HepG2 (cell line): ENCODE results near the gene WDR73. TPM values are rescaled to one million over a fixed set of nuclear protein-coding genes. Genes with fewer than 3 reads are reported as not detected.

Experiments used
- AGO2 ChIP-seq: fragments of 200-400 bp; formaldehyde crosslinking; optimal IDR thresholded peaks from 2 replicates; pipeline ENCODE3; 2017; ENCODE audit warnings: mild to moderate bottlenecking, low read depth, low read length, moderate library complexity
- ARNT2 ChIP-seq: sonication (generic); formaldehyde crosslinking; IDR thresholded peaks from 2 replicates; pipeline ENCODE4 v1.8.0; 2022; ENCODE audit warnings: mild to moderate bottlenecking, low read depth, missing genetic modification reagents, moderate library complexity
- BCL6 ChIP-seq: IDR thresholded peaks from 2 replicates; pipeline ENCODE4 v1.6.1; 2016; ENCODE audit warnings: missing genetic modification reagents, missing compliant biosample characterization
- FIP1L1 ChIP-seq: fragments of 200-400 bp; formaldehyde crosslinking; IDR thresholded peaks from 2 replicates; pipeline ENCODE4 v1.6.1; 2018; ENCODE audit warnings: low read depth, mild to moderate bottlenecking, low read length, moderate library complexity, borderline replicate concordance; ENCODE audit not compliant: insufficient read depth
- HNF4A ChIP-seq: sonication (generic); formaldehyde crosslinking; IDR thresholded peaks from 2 replicates; pipeline ENCODE4 v1.4.0; 2020; ENCODE audit warnings: missing genetic modification reagents
- HNRNPL ChIP-seq: fragments of 200-400 bp; formaldehyde crosslinking; IDR thresholded peaks from 2 replicates; pipeline ENCODE4 v1.6.1; 2017; ENCODE audit warnings: mild to moderate bottlenecking, low read depth, low read length
- HNRNPLL ChIP-seq: fragments of 200-400 bp; formaldehyde crosslinking; IDR thresholded peaks from 2 replicates; pipeline ENCODE4 v1.6.1; 2017; ENCODE audit warnings: mild to moderate bottlenecking, low read depth, low read length; ENCODE audit not compliant: poor library complexity, severe bottlenecking
- KAT7 ChIP-seq: IDR thresholded peaks from 2 replicates; pipeline ENCODE4 v1.6.1; 2018; ENCODE audit warnings: borderline replicate concordance, missing compliant biosample characterization
- KDM2A ChIP-seq: sonication (generic); formaldehyde crosslinking; IDR thresholded peaks from 2 replicates; pipeline ENCODE4 v1.4.0; 2020; ENCODE audit warnings: low read depth, missing genetic modification reagents, borderline replicate concordance
- MTF2 ChIP-seq: sonication (generic); formaldehyde crosslinking; IDR thresholded peaks from 2 replicates; pipeline ENCODE4 v1.5.0; 2020; ENCODE audit warnings: missing genetic modification reagents, borderline replicate concordance
- SKI ChIP-seq: fragments of 450-650 bp; IDR thresholded peaks from one replicate; pipeline ENCODE4 v1.6.1; 2018; ENCODE audit warnings: mild to moderate bottlenecking; ENCODE audit not compliant: partially characterized antibody
- SMC3 ChIP-seq: IDR thresholded peaks from 2 replicates; pipeline ENCODE4 v1.6.1; 2011; ENCODE audit warnings: low read length, improper control_type of control experiment
- SPEN ChIP-seq: sonication (generic); formaldehyde crosslinking; IDR thresholded peaks from 2 replicates; pipeline ENCODE4 v1.5.1; 2020; ENCODE audit warnings: low read depth, mild to moderate bottlenecking, missing genetic modification reagents
- ZFP90 ChIP-seq: sonication (generic); formaldehyde crosslinking; IDR thresholded peaks from 2 replicates; pipeline ENCODE4 v1.8.0; 2022; ENCODE audit warnings: missing genetic modification reagents, mild to moderate bottlenecking, inconsistent platforms, borderline replicate concordance
- ZKSCAN1 ChIP-seq: fragments of 150-350 bp; IDR thresholded peaks from 2 replicates; pipeline ENCODE4 v1.6.1; 2014; ENCODE audit warnings: low read length
- ZNF205 ChIP-seq: IDR thresholded peaks from 2 replicates; pipeline ENCODE4 v1.6.1; 2018; ENCODE audit warnings: missing biosample characterization, missing genetic modification reagents
- ZNF326 ChIP-seq: sonication (generic); formaldehyde crosslinking; IDR thresholded peaks from 2 replicates; pipeline ENCODE4 v1.4.0; 2020; ENCODE audit warnings: missing genetic modification reagents, borderline replicate concordance
- ZSCAN9 ChIP-seq: IDR thresholded peaks from 2 replicates; pipeline ENCODE4 v1.6.1; 2016; ENCODE audit warnings: borderline replicate concordance
- polyA plus RNA-seq, 8 experiments: library from polyadenylated mRNA; depleted of rRNA in 3 of 8; stranded (reverse) in 7 of 8; unstranded in 1 of 8; fragments of >200 nt; fragmentation: Illumina TruSeq in 4 of 8; extraction: Trizol in 4 of 8; gene quantifications; 2 replicates each; pipeline versions ENCODE4 v1.2.1 to v1.2.3, GENCODE V29; 2011 to 2016; ENCODE audit warnings: low read depth in 4 of 8, missing spikeins in 1 of 8, mixed read lengths in 1 of 8; ENCODE audit not compliant: insufficient read depth in 1 of 8
- total RNA-seq, 5 experiments: library from RNA; depleted of rRNA; stranded (reverse); fragments of >200 nt; fragmentation: Illumina TruSeq; extraction: Trizol; gene quantifications; 2 replicates each; pipeline ENCODE4 v1.2.3, GENCODE V29; 2016; ENCODE audit warnings: low read depth in 1 of 5
- TF ChIP-seq, protein P1 (sequence below): sonication (generic); formaldehyde crosslinking; IDR thresholded peaks from 2 replicates; pipeline ENCODE4 v1.9.0; 2022; ENCODE audit warnings: low read depth, missing genetic modification reagents
- TF ChIP-seq, protein P2 (sequence below): sonication (generic); formaldehyde crosslinking; IDR thresholded peaks from 2 replicates; pipeline ENCODE4 v1.9.0; 2021; ENCODE audit warnings: missing genetic modification reagents, borderline replicate concordance

The WDR73 gene
- total and polyA plus RNA-seq, 2 of the 13 experiments (the other 11 are each of a cell fraction or from before 2014, with no cell fraction given): 20.0 to 35.5 TPM

DNA sequence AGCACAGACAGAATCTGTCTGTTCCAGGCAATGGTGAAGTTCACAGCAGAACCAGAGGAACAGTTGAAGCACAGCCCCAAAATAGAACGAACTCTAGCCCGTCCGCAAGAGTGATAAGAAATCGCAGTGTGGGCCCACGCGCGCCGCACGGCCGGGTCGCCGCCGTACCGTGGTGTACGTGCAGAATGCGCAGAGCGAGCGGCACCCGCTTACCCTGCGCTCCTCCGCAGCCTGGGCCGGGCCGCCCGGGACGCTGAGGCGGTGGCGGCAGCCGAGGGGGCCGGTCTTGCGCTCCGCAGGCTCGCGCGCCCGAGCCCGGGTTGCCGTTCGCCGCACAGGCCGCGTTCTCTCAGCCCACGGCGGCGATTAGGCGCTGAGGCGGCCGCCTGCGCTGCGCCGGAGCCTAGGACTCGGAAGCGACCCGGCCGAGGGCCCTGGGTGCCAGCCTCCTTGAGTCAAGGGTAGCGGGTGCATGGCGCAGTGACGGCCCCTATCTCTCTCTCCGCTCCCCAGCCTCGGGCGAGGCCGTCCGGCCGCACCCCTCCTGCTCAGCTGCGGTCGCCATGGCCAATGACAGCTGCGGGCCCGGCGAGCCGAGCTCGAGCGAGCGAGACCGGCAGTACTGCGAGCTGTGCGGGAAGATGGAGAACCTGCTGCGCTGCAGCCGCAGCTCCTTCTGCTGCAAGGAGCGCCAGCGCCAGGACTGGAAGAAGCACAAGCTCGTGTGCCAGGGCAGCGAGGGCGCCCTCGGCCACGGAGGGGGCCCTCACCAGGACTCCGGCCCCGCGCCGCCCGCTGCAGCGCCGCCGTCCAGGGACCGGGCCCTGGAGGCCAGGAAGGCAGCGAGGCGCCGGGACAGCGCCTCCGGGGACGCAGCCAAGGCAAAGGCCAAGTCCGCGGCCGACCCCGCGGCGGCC lies 20.5 kb downstream of the WDR73 start (continued):
- TF ChIP-seq, protein P1, sequence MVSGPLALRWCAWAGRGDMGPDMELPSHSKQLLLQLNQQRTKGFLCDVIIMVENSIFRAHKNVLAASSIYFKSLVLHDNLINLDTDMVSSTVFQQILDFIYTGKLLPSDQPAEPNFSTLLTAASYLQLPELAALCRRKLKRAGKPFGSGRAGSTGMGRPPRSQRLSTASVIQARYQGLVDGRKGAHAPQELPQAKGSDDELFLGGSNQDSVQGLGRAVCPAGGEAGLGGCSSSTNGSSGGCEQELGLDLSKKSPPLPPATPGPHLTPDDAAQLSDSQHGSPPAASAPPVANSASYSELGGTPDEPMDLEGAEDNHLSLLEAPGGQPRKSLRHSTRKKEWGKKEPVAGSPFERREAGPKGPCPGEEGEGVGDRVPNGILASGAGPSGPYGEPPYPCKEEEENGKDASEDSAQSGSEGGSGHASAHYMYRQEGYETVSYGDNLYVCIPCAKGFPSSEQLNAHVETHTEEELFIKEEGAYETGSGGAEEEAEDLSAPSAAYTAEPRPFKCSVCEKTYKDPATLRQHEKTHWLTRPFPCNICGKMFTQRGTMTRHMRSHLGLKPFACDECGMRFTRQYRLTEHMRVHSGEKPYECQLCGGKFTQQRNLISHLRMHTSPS (CRISPR knock-in tag): peak; percentile 31; the same call in 1 of the 2 replicates
- TF ChIP-seq AGO2 (peak; percentile 76), ZNF326 (CRISPR knock-in tag) (no peak), ARNT2 (peak; percentile 66; the same call in 1 of the 2 replicates), SPEN (CRISPR knock-in tag) (0 out of 2 replicates have a peak, but pooled peaks have one; percentile 33), SKI (peak; percentile 5), HNRNPL (0 out of 2 replicates have a peak, but pooled peaks have one; percentile 64), FIP1L1 (no peak), HNF4A (peak; percentile 23; the same call in 1 of the 2 replicates), KAT7 (0 out of 2 replicates have a peak, but pooled peaks have one; percentile 55), BCL6 (CRISPR knock-in tag) (peak; percentile 98), HNRNPLL (peak; percentile 95), MTF2 (CRISPR knock-in tag) (peak; percentile 76; the same call in 1 of the 2 replicates), ZFP90 (CRISPR knock-in tag) (0 out of 2 replicates have a peak, but pooled peaks have one; percentile 57), SMC3 (no peak), ZNF205 (CRISPR knock-in tag) (no peak), ZSCAN9 (peak; percentile 21; the same call in 1 of the 2 replicates), ZKSCAN1 (no peak), KDM2A (CRISPR knock-in tag) (peak; percentile 76; the same call in 1 of the 2 replicates)
- TF ChIP-seq, protein P2, sequence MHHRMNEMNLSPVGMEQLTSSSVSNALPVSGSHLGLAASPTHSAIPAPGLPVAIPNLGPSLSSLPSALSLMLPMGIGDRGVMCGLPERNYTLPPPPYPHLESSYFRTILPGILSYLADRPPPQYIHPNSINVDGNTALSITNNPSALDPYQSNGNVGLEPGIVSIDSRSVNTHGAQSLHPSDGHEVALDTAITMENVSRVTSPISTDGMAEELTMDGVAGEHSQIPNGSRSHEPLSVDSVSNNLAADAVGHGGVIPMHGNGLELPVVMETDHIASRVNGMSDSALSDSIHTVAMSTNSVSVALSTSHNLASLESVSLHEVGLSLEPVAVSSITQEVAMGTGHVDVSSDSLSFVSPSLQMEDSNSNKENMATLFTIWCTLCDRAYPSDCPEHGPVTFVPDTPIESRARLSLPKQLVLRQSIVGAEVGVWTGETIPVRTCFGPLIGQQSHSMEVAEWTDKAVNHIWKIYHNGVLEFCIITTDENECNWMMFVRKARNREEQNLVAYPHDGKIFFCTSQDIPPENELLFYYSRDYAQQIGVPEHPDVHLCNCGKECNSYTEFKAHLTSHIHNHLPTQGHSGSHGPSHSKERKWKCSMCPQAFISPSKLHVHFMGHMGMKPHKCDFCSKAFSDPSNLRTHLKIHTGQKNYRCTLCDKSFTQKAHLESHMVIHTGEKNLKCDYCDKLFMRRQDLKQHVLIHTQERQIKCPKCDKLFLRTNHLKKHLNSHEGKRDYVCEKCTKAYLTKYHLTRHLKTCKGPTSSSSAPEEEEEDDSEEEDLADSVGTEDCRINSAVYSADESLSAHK: no peak
